ENCODE results near the gene POLL. TPM values are rescaled to one million over a fixed set of nuclear protein-coding genes. Genes with fewer than 3 reads are reported as not detected.

POLL gene
- total RNA-seq, 6 donors from 2014 or later = 20.4 to 47.1 (median 31.5) TPM

- no peak overlapping the region for H3K27ac ChIP-seq
- DNase-seq = no peak
- H3K27me3 ChIP-seq = no peaks in the 10 kb centered on the region
- ATAC-seq (ENCODE audit: low FRiP score in 2 of 2) = no peak
- no peak overlapping the region for H3K4me3 ChIP-seq
- H3K36me3 ChIP-seq = peaks cover 0 to 53% (median 42%) of the 10 kb centered on the region in 4 donors
- 94 to 95% methylated on average over 5 of the region's 5 CpGs for WGBS, 2 donors
- peaks cover 0 to under 1% (median 0%) of the 10 kb centered on the region in 4 donors for H3K9me3 ChIP-seq
- H3K4me1 ChIP-seq = no peaks in the 10 kb centered on the region
- no peak for TF ChIP-seq CTCF (IDR thresholded peaks at IDR 0.05)
- no peak for TF ChIP-seq EP300 (IDR thresholded peaks at IDR 0.05)
- TF ChIP-seq POLR2A (IDR thresholded peaks at IDR 0.05) = no peak
Measured at GRCh38 chr10:101578192-101578591, 9.9 kb downstream of the POLL start.

GRCh38 chr10:101577121-101577871 lies 10.8 kb downstream of the POLL start:
- WGBS, 2 donors = 94 to 96% methylated on average over 6 to 7 of the region's 7 CpGs

GRCh38 chr10:101576211-101576863 lies 11.7 kb downstream of the POLL start:
- peaks cover 0 to 40% (median 30%) of the 10 kb centered on the region in 4 donors for H3K36me3 ChIP-seq
- H3K9me3 ChIP-seq = peaks cover 0 to 7% (median 6%) of the 10 kb centered on the region in 4 donors
- H3K27ac ChIP-seq = no peak overlapping the region
- H3K27me3 ChIP-seq = no peaks in the 10 kb centered on the region
- H3K4me3 ChIP-seq = no peak overlapping the region
- ATAC-seq (ENCODE audit: low FRiP score in 2 of 2) = no peak
- no peaks in the 10 kb centered on the region for H3K4me1 ChIP-seq
- no peak for TF ChIP-seq CTCF (IDR thresholded peaks at IDR 0.05)
- no peak for TF ChIP-seq POLR2A (IDR thresholded peaks at IDR 0.05)
- no peak for TF ChIP-seq EP300 (IDR thresholded peaks at IDR 0.05)
- no peak for TF ChIP-seq POLR2AphosphoS5 (IDR thresholded peaks at IDR 0.05)
- no peak for DNase-seq
- WGBS, 2 donors = 87 to 88% methylated on average over 7 of the region's 7 CpGs

More at GRCh38 chr10:101577121-101577871, 10.8 kb downstream of the POLL start:
- Histone ChIP-seq H3K4me3 (no peak overlapping the region), H3K4me1 (no peaks in the 10 kb centered on the region), H3K27me3 (no peaks in the 10 kb centered on the region), H3K9me3 (peaks cover 0 to 7% (median 6%) of the 10 kb centered on the region in 4 donors), H3K27ac (no peak overlapping the region), H3K36me3 (peaks cover 0 to 44% (median 33%) of the 10 kb centered on the region in 4 donors)
- DNase-seq = no peak
- ATAC-seq (ENCODE audit: low FRiP score in 2 of 2) = no peak
- TF ChIP-seq POLR2AphosphoS5 (IDR thresholded peaks at IDR 0.05) = no peak
- no peak for TF ChIP-seq POLR2A (IDR thresholded peaks at IDR 0.05)
- TF ChIP-seq EP300 (IDR thresholded peaks at IDR 0.05) = no peak
- no peak for TF ChIP-seq CTCF (IDR thresholded peaks at IDR 0.05)

GRCh38 chr10:101575580-101576210 lies 12.4 kb downstream of the POLL start:
- no peak overlapping the region for H3K27ac ChIP-seq
- peaks cover under 1 to 6% (median 4%) of the 10 kb centered on the region in 4 donors for H3K4me1 ChIP-seq
- no peaks in the 10 kb centered on the region for H3K27me3 ChIP-seq
- H3K4me3 ChIP-seq = no peak overlapping the region
- peaks cover 0 to 34% (median 25%) of the 10 kb centered on the region in 4 donors for H3K36me3 ChIP-seq
- no peak for TF ChIP-seq POLR2AphosphoS5 (IDR thresholded peaks at IDR 0.05)
- no peak for TF ChIP-seq CTCF (IDR thresholded peaks at IDR 0.05)
- TF ChIP-seq EP300 (IDR thresholded peaks at IDR 0.05) = no peak
- no peak for TF ChIP-seq POLR2A (IDR thresholded peaks at IDR 0.05)
- H3K9me3 ChIP-seq = peaks cover 0 to 7% (median 6%) of the 10 kb centered on the region in 4 donors
- ATAC-seq (ENCODE audit: low FRiP score in 2 of 2) (no peak), DNase-seq (no peak)
- WGBS, 2 donors = 84 to 92% methylated on average over 6 to 7 of the region's 7 CpGs
